GM10248 (cell line): ENCODE data around the gene HLA-DOB.

Experiments used
- CTCF ChIA-PET: fragments of 300-600 bp; sonication (Branson Sonifier 250); formaldehyde crosslinking; extraction: SDS; loops from one replicate; lab custom pipeline; 2021; ENCODE audit warnings: antibody characterized with exemption; lab: Yijun Ruan, JAX
- POLR2A ChIA-PET: fragments of 350-650 bp; sonication (Branson Sonifier 250); formaldehyde crosslinking; extraction: SDS; loops from one replicate; lab custom pipeline; 2020; ENCODE audit warnings: antibody characterized with exemption; lab: Yijun Ruan, JAX
- DNase-seq: peaks from one replicate; pipeline ENCODE4 v3.0.0; 2012; ENCODE audit errors: extremely low spot score
- TF ChIP-seq, protein P1 (sequence below): IDR thresholded peaks from 2 replicates; pipeline ENCODE4 v1.5.1; 2012; ENCODE audit warnings: mild to moderate bottlenecking, low read depth; ENCODE audit errors: extremely low read depth, missing control alignments, control extremely low read depth

HLA-DOB gene

DNA sequence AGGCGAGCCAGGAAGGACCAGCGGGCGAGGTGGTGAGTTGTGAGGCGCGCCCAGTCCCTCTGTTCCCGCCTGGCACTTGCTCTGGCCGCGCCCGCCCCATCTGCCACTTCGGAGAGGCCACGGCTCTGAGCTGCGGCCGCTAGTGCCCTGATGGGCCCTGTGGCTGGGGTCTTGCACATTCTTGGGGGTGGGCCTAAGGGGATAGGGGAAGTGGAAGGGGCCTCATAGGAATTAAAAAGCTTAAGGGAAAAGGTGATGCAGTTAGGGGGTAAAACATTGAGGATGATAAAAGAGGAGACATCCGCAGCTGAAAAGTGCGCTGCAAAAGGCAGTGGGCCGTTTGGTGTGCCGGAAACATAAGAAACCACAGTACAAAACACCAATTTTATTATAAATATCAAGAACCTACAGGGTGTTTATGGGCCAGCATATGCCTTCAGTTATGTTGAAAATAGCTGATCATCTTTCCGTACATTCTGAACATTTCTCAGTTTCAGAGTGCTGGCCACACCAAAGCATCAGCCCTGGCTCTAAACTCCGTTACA is 28.1 kb upstream of the HLA-DOB start:
- DNase-seq: no peak
- POLR2A ChIA-PET: interaction anchor here (0.5 to 5.3 kb wide), 8 partner anchors 9 to 432 kb away, joined by 3 to 44 read pairs (median 3); partner anchors contain the start of genes B3GALT4, PSMB9 and TAP1
- CTCF ChIA-PET: interaction anchor here (0.8 to 11.2 kb wide), 14 partner anchors 15 to 414 kb away, joined by 3 to 339 read pairs (median 6); partner anchors contain the start of genes PSMB9 and TAP1
- TF ChIP-seq, protein P1, sequence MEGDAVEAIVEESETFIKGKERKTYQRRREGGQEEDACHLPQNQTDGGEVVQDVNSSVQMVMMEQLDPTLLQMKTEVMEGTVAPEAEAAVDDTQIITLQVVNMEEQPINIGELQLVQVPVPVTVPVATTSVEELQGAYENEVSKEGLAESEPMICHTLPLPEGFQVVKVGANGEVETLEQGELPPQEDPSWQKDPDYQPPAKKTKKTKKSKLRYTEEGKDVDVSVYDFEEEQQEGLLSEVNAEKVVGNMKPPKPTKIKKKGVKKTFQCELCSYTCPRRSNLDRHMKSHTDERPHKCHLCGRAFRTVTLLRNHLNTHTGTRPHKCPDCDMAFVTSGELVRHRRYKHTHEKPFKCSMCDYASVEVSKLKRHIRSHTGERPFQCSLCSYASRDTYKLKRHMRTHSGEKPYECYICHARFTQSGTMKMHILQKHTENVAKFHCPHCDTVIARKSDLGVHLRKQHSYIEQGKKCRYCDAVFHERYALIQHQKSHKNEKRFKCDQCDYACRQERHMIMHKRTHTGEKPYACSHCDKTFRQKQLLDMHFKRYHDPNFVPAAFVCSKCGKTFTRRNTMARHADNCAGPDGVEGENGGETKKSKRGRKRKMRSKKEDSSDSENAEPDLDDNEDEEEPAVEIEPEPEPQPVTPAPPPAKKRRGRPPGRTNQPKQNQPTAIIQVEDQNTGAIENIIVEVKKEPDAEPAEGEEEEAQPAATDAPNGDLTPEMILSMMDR: no peak

DNA sequence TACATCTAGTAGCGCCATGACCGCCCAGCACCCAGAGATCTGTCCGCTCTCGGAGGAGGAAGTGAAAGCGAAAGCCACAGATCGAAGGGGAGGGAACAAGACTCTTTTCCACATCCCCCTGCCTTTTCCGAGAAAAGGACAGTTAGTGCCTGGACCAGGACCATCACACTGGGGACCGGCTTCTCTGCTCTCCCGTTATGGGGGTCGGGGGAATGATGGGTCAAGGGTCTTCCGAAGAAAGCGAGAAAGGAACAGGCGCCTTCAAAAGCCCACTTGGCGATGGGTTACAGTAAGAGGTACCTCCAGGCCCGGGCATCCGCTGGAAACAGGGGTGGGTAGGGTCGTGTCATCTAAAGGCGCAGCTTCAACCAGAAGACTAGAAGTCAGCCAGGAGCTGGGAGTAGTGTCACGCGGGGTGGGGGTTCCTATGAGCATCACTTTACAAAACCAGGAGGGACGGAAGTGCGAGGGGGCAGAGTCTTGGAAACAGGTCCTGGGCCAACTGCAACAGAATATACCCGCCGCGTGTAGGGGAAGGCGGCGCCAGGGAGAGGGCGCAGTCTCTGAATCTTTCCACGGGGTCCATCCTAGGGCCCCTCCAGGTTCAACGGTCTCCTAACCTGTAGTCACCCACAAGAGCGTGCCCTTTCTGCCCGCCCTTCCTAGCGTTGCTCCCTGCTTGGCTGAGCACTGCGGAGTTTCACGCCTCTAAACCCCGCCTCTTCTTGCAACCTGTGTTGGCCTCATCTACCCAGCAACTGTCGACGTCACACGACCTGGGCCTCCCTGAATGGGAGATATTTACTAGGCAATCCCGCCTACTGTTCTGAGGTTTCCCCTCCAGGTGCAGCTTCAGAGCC is 27.4 kb upstream of the HLA-DOB start, which contains the start of gene PSMB8:
PSMB8 (minus strand) TSS at position 69 of the 860 bp plus-strand sequence; CDS start at position 18, 51 bp downstream.
- peak; percentile 92 for DNase-seq
- TF ChIP-seq, protein P1: no peak
- ChIA-PET POLR2A (interaction anchor here (0.5 to 5.3 kb wide), 4 partner anchors 10 to 131 kb away, joined by 3 to 44 read pairs (median 20); partner anchors contain the start of genes PSMB9 and TAP1), CTCF (interaction anchor here (1.1 to 11.2 kb wide), 8 partner anchors 15 to 141 kb away, joined by 3 to 339 read pairs (median 9); partner anchors contain the start of genes PSMB9 and TAP1)

DNA sequence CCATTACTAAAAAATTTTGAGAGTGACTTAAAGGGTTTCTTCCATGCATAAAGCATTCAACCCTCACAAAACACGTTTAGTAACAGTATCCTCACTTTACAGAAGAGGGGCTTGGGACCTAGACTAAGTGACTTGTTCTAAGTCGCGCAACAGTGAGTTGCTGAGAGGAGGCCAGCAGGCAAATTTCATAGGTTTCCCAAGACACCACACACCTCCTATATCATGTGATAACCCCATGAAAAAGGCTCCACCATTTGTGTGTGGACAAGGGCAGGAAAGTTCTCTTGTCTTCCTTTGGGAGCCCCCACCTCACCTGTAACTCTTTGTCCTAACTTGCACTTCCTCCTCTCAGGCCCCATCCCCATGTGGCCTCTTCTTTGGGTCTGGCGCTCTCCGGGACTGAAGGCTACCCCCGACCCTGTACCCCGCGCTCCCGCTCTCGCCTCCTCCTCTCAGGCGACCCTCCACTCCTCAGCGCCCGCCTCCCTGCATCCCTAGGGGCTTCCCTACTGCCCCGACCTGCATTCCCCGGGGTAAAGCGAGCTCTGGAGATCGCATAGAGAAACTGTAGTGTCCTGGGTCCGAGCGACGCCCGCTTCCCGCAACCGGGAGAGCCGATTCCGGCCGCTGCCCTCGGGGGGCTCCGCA is 26.7 kb upstream of the HLA-DOB start:
- no peak for DNase-seq
- ChIA-PET CTCF (interaction anchor here (11.2 kb wide), 1 partner anchor 16 kb away, joined by 339 read pairs; the partner anchor contains the start of genes PSMB9 and TAP1), POLR2A (interaction anchor here (3.4 to 5.3 kb wide), 2 partner anchors 11 to 128 kb away, joined by 37 to 44 read pairs; partner anchors contain the start of genes PSMB9 and TAP1)
- TF ChIP-seq, protein P1: no peak

DNA sequence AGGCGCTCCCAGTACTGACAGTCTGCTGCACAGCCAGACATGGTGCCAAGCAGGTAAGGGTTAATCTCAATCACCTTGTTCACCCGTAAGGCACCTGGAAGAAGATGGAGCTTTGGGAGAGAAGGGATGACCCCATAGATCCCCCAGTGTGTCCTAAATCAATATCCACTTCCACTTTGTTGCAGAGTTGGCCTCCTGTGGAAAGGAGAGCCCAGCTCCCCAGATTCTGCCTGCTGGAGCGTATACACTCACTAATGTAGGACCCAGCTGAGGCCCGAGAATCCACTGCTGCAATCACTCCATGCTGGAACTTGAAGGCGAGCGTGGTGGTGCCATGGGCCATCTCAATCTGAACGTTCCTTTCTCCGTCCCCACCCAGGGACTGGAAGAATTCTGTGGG is 25.9 kb upstream of the HLA-DOB start:
- no peak for DNase-seq
- POLR2A ChIA-PET: interaction anchor here (5.3 kb wide), 1 partner anchor 12 kb away, joined by 44 read pairs; the partner anchor contains the start of genes PSMB9 and TAP1
- TF ChIP-seq, protein P1: no peak
- CTCF ChIA-PET: interaction anchor here (0.9 to 11.2 kb wide), 5 partner anchors 17 to 429 kb away, joined by 3 to 339 read pairs (median 4); partner anchors contain the start of genes PSMB9 and TAP1

DNA sequence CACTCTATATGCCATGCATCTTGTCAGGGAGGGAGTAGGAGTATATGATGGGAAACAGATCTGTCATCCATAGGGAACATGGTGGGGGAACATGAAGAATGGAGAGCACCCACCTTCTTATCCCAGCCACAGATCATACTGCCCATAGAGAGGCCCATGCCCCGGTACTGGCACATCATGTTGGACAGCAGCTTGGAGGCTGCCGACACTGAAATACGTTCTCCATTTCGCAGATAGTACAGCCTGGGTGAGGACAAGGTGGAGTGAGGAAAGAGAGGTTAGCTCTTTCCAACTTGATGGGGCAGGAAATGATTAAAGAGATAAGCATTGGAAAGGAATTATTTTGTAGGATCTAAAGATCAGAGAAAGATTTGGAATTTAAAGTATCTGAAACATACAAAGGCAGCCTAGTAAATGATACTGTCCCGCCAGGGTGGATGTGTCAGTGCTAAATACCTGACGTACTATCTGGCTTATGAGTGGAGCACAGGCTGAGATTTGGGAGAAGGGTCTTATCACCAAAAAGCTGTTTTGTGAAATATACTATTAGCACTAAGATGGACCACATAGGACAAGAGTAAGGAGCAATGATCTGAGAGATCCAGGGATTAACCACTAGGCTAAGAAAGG is 25.3 kb upstream of the HLA-DOB start:
- TF ChIP-seq, protein P1: no peak
- ChIA-PET POLR2A (interaction anchor here (5.3 kb wide), 1 partner anchor 12 kb away, joined by 44 read pairs; the partner anchor contains the start of genes PSMB9 and TAP1), CTCF (interaction anchor here (0.9 to 11.2 kb wide), 6 partner anchors 17 to 428 kb away, joined by 3 to 339 read pairs (median 19); partner anchors contain the start of genes PSMB9 and TAP1)
- no peak for DNase-seq
